T-helper 1 cell (primary cell): ENCODE measurements around the gene SETD4.
"Not testable (repeated sequence)": the region's sequence is repeated elsewhere in the genome, so short reads cannot be mapped to it uniquely, and the experiment has no call there.

Experiments used
- DNase-seq, 5 donors: peaks; one replicate each; pipeline ENCODE4 v3.0.0-alpha.2; 2012 to 2020

Gene SETD4

DNA sequence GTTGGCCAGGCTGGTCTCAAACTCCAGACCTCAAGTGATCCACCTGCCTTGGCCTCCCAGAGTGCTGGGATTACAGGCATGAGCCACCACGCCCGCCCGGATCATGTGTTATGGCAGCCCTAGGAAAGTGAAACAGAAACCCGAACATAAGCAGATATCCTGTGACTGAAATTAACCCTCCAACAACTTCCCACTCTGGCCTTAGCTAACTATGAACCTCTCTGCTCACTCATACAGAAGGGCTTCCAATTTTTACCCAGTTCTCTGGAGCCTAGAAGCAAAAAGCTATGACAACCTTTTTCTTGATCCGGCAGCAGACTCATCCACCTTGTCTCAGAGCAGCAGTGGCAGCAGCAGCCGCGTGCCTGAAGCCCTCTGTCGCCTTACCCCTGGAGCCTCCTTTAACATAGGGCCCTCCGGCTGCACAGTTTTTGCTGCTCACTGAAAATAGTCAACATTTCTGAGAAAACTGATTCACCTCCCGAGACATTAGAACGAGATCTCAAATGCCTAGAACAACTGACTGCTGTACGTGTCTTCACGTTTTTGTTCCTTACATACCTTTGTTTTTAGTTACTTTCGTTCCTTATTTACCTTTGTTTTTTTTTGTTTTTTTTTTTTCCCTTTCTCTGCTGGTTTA lies 18.8 kb upstream of the SETD4 start:
- DNase-seq, result peak in 2 of 5 donors; percentile 20 to 75

DNA sequence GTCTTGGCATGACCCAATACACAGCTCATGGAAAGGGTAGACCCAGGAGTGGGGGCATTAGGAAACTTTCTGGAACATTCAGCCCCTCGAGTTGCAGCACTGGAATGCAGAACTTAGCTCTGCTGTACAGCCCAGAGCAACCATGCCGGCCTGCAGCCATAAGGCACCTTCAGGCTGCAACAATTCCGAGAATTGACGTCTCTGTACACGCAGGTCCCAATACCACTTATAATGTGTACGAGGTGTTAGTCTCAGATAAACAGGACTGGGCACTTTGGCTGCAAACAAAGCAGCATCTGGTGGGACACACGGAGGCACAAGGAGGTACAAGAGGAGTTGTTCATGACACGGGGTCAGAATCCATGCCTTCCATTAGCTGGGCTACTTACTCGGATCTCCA lies 17.4 kb upstream of the SETD4 start:
- no peak for DNase-seq

DNA sequence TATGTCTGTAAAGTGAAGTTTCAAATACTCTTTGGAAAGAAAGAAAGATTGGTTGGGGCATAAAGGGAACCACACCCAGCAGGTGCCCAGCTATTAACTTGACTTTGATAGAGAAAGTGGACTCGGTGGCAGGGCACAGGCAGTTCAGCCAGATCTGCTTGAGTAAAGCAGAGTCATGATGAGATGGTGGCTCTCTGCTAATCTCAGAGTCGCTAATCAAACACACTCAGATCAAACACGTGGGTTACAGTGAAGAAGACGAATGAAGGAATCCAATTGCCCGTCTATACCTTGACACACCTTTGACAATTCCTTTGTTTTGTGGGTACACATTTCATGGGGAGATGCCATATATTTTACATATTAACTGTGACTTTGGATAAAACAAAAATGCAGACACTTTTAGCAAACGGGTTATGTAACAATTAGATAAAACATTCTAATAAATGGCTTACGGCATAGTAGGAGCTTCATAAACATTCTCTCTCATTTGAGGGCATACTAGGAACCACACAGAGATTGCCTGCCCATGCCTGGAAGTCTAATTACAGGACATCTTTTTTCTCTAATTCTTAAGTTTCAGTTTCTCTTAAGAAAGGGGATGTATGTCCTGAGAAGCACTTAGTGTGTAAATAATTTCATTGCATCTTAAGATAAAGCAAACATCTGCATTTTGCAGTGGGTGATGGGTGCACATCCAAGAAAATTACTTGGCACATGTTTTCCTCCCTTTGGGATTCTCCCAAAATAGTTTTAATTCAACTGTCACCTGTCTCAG lies 16.7 kb upstream of the SETD4 start:
- DNase-seq, result no peak

DNA sequence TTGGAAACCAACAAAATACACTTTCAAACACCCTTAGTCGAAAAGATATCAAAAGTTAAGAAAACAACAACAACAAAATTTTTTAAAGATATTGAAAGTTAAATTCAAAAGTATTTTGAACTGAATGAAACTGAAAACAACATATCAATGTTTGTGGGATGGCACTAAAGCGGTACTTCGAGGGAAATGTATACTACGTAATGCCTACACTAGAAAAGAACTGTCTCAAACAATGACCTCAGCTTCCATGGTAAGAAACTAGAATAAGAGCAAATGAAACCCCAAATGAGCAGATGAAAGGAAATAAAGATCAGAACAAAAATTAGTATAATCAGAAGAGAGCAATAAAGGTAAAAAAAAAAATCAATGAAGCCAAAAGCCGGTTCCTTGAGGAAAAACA lies 15.6 kb upstream of the SETD4 start:
- DNase-seq, result peak in 1 of 5 donors; percentile 29

DNA sequence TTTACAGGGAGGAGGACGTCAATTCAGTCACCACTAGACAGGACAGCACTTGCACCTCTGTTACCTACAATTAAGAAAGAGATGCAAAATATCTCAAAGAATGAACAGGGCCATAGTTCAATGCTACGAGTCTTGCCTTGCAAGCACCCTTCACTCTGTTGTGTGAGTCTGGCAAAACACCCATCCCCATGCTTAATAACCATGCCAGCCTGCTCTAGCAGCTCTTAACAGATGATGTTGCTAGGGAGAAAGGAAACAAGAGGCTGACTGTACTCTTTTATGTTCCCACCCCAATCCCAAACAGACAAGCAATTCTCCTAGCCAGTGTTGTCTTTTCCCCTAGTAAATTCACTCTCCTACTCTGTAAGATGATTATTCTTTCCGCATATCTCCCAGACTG lies 14.8 kb upstream of the SETD4 start:
- DNase-seq, result no peak

DNA sequence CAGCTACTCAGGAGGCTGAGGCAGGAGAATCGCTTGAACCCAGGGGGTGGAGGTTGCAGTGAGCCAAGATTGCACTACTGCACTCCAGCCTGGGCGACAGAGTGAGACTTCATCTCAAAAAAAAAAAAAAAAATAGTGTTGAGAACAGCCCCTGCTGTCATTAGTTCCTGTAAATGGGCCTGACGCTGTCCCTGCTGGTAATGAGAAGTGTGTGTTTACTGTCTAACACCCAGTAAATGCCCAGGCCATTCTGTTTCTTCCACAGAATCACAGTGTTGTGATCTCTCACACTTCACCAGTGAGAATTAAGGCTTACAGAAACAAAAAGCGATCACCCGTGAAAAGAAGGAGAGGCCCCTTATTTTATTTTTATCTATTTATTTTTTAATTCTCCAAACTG lies 13.6 kb upstream of the SETD4 start:
- not testable (repeated sequence) for DNase-seq

DNA sequence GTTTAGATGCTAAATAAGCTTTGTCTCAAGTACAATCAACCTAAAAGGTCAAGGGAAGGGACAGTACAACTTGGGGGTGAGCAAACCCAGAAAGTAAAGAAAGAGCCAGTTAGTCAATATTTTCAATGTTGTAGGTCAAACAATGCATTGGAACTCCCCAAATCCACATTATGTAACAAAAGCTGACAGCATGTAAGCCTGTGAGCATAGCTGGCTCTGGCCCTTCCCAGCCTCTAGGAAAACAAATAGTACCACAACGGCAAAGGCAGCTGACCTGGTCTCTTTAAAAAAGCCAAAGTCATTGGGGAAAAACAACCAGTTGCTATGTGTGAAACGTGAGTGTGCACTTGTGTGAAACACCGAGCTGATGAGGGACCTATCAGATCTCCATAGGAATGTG lies 12.9 kb upstream of the SETD4 start:
- DNase-seq, result no peak

DNA sequence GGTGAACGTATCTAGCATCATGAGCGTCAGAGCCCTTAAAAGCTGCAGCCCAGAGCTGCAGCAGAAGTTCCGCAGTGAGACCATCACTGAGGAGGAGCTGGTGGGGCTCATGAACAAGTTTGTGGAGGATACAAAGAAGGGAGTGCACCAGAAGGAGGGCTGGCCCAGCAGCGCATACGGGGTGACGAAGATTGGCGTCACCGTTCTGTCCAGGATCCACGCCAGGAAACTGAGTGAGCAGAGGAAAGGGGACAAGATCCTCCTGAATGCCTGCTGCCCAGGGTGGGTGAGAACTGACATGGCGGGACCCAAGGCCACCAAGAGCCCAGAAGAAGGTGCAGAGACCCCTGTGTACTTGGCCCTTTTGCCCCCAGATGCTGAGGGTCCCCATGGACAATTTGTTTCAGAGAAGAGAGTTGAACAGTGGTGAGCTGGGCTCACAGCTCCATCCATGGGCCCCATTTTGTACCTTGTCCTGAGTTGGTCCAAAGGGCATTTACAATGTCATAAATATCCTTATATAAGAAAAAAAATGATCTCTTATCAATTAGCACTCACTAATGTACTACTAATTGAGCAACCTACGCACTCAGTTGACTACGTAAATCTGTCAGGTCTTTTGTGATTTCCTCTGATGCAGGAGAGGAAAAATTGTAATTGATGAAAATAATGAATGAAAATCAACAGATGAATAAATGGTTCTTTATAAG lies 12.3 kb upstream of the SETD4 start:
- DNase-seq, result no peak

DNA sequence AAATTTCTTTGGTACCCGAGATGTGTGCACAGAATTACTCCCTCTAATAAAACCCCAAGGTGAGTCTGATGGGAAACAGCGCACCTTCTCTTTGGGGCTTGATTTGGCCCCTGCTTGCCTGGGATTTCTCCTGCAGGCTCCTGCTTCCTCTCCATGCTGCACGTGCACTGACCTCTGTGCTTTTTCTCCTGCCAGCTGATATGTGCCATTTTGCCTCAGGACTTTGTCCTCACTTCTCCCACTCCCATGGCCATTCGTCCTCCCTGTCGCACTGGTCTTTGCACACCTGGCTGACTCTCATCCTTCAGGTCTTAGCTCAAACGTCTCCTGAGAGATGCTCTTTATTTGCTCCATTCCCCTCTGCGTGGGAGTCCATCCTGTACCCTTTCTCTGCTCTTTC lies 10.7 kb upstream of the SETD4 start:
- no peak for DNase-seq

DNA sequence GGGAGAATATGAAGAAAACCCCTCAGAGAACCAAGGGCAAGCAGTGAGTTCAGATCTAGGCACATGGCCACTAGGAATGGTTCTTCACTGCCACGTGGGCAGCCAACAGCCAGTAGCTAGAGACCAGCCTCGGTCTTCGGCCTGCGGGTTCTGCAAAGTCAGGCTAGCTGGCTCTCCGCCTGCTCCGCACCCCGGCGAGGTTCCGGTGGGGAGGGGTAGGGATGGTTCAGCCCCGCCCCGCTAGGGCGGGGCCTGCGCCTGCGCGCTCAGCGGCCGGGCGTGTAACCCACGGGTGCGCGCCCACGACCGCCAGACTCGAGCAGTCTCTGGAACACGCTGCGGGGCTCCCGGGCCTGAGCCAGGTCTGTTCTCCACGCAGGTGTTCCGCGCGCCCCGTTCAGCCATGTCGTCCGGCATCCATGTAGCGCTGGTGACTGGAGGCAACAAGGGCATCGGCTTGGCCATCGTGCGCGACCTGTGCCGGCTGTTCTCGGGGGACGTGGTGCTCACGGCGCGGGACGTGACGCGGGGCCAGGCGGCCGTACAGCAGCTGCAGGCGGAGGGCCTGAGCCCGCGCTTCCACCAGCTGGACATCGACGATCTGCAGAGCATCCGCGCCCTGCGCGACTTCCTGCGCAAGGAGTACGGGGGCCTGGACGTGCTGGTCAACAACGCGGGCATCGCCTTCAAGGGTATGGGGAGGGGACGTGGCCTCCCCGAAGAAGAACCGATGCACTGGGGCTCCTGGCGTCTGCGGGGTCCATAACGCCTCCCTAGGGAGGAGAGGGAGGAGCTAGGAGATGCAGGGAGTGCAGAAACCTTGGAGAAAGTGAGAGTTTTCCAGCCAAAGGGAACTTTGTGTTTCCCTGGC lies 9.6 kb upstream of the SETD4 start, which contains the start of gene CBR1:
Gene CBR1 (plus strand): TSS at position 312 of the 871 bp plus-strand sequence. CDS start 92 bp downstream, at position 404.
- DNase-seq, result peak; percentile 72 to 93 (median 80)

DNA sequence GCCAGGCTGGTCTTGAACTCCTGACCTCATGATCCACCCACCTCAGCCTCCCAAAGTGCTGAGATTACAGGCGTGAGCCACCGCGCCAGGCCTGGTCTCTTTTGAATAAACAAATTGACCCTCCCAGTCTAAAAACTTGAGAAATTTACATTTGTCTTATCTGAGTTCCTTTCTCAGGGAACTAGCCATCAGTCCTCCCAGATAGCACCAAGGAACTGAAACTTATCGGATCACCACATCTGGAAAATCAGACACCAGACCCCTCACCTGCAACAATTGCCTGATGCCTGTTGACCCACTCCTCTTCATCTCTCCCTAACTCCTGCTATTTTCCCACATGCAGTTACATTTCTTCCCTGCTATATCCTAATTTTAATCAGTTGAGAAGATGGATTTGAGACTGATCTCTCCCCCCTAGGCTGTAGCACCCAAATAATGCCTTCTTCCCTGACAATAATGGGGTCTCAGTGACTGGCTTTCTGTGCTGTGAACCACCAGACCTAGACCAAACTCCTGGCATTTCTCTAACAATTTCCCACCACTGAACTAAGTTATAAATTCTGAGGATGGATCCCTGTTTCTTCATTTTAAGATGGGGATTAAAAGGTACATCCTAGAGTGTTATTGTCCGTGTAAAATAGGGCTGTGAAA lies 8.5 kb upstream of the SETD4 start:
- DNase-seq, result no peak

DNA sequence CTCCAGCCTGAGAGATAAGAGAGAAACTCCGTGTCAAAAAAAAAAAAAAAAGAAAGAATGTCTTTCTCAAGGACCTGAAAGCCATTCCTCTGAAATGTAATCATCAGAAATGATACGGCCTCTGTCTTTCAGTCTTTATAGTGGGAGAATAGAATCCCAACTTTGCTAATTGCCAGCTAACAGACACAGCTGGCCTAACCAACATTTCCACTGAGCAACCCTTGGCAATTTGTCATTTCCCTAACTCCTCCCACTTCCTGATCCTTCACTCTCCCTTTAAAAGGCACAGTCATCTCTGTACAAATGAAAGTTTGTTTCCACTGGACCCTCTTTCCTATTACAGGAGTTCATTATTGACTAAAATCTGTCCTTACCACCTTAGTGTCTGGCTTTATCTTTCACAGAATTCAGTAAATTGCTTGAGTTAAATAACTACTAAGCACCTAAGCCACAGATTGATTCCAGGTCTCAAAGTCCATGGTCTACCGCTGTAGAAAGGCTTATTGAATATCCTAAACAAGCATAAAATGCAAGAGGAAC lies 5.2 kb upstream of the SETD4 start:
- peak in 1 of 5 donors; percentile 59 for DNase-seq

DNA sequence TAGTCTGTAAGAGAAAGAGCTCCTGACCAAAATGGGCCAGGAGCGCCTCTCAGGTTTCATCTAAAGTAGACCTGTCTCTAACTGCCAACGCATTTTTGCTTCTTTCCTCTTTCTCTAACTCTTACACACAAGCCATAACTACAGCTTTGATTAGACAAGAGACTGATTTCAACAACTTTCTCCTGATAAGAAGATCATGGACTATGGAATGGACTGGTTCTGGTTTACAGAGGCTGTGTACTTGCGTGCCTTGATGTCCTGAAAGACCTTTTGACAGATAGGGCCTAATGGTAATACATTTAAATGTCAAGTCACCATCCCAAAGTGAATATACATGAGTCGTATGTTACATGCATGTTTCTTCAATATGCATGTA lies 3.7 kb upstream of the SETD4 start:
- no peak for DNase-seq

DNA sequence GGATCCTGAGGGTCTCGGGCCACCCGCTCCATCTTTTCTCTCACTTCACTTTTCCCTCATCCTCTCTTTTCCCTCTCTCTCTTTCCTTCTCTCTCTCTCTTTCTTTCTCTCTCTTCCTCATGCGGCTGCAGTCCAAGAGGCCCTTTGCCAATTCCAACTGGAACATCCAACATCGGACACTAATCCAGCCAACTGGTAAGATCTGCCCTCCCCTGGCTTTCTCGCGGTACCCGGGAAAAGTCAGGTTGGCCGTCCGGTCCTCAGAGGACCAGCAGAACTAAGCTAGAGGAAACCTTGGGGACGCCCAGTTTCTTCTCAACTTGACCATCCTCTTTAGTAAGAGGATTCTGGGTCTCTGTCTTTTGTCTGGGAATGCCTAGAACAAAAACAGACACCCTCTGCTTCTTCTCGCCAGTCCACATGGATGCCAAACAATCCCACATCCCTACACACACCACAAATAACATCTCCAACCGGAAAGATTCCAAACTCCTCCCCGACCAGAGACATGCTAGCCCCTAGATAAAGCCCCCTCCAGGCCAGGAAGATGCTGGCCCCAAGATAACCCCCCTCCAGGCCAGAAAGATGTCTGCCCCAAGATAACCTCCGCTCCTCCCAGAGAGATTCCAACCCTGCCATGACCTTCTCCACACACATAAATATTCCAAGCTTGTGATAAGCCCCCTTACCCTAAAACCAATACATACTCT lies 3.2 kb upstream of the SETD4 start:
- no peak for DNase-seq

DNA sequence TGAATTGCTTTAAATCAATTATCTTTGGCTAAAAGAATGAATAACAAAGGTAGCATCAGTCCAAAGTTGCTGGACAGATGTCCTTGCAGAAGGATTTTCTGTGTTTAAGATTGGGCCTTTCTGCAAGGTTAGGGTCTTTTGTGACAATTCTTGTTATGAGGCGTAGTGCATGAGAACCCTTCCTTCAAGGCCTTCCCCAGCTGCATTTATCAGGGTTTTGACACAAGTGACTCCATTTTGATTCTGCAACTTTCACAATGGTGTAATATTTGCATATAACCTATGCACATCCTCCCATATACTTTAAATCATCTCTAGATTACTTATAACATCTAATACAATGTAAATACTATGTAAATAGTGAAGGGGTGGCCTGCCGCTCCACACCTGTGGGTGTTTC lies 1.1 kb upstream of the SETD4 start:
- no peak for DNase-seq

DNA sequence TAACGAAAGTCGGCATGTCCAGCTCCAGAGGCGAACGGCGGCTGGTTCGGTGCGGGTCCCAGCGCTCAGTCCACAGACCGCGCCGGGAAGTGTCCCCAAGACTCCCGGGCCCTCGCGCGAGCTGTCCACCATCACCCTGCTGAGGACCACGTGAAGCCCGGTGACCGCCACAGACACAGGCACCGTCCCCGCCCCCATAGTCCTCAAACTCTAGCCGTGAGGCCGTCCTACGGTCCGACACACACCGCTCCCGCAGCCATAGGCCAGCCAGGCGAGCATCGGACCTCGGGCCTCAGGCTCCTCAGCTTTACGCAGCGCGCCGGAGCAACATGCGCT lies 535 bp downstream of the SETD4 start:
- no peak for DNase-seq

DNA sequence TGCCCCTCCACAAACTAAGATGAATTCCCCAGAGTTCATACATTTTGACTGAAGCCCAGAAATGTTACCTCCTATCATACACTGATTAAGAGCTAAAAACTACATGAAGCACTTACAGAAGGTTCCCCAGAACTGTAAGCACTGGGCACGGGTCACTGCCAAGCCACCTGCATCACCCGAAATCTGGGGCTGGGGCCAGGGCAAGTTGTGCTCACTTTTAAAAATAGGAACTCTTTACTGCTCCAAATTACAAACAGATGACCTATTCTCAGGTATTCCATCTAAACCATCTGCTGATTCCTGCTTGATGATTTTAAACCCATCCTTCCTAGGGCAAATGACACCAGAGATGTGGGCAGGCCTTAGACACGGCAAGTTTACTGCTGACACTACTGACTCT lies 4.8 kb downstream of the SETD4 start:
- DNase-seq, result no peak

DNA sequence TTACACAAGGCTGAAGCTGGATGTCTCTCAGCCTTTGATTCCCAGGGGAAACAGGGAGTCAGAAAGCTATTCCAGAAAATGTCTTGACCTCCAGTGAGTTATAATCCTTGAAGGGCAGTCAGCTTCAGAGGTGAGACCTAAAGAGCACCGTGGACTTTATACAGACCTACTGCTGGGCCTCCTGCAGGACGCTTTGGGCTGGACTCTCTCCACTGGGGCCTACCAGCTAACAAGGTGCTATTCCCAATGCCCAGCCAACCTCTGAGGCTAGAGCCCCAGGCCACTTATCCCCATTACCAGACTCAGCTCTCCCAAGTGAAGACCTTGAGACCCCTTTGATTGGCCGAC lies 6.6 kb downstream of the SETD4 start:
- DNase-seq, result no peak

DNA sequence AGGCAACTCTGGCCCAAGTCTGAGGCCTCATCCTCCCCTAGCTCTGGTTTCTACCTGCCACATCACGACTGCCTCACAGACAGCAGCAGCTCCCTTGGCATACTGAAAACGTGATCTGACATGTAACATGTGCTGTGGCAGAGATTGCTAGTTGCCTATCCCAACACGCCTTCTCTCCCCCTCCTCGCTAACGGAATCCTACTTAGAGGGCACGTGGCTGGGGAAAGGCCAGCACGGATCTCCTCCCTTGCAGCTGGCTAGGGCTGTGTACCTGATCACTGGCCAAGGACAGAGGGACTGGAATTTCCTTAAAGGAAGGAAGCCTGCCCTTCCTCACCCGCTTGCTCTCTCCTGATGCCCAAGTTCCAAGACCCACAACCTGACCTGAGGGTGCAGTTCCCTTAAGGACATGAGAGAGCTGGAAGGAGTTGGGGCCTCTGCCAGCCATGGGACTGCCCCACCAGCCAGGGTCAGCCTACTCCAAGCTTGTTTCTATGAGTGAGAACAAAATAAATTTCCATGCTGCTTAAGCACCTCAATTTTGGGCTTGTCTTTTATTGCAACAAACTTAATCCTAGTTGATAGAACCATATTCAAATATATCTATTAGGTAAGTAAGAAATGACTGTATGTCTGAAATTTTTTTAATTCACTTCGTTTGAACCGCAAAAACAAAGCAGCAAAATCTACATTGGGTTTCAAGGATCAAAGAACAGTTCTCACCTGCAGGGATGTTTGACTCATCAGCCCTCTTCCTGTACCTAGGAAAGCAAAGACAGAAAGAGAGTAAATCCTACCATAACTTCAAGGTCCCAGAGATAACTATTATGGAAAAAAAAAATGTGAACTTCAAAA lies 7.2 kb downstream of the SETD4 start:
- DNase-seq, result no peak

DNA sequence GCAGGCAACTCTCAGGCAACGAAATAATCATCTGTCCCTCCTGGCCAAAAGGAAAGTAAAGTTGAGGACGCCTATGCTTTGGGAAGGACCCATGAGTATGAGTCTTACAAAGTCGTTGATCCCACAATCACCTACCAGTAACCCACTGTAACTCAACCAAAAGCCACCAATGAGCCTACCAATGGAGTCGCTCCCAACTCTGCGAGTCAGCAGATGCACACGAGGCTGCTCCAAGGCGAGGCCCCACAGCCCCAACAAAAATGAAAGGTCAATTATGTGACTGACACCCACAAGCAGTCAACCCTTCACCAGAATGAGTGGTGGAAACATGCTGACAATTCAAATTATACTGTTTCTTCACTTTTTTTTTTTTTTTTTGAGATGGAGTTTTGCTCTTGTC lies 12.0 kb downstream of the SETD4 start:
- DNase-seq, result no peak

DNA sequence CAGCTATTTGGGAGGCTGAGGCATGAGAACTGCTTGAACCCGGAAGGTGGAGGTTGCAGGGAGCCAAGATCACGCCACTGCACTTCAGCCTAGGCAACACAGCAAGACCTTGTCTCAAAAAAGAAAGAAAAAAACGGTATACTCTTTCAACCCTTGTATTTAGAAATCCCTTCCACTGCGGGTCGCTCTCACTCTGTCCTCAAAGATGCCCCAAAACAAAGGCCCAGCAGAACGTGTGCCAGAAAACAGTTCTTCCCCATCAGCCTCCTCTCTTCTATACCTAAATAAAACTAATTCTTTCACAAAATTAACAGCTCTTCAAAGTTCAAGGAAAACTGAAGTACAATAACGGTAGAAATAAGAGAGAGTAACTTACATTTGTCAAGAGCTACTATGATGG lies 13.2 kb downstream of the SETD4 start:
- no peak for DNase-seq
